Psoas muscle (tissue), 8 donors: ENCODE measurements around the gene EIF2A. TPM values are rescaled to one million over a fixed set of nuclear protein-coding genes. Genes with fewer than 3 reads are reported as not detected.

Experiments
- ATAC-seq, 4 donors: fragments of 200-7000 bp; cut with Tn5 transposase; one replicate each; pipeline ENCODE4 v1.9.1; 2020; ENCODE audit warnings: moderate library complexity in 3 of 4, mild to moderate bottlenecking in 2 of 4
- DNase-seq, 2 donors: peaks; one replicate each; pipeline ENCODE4 v3.0.0-alpha.2; 2020
- H3K27ac ChIP-seq: fragments of 200-600 bp; one replicate; pipeline ENCODE4 v1.8.0; 2022
- H3K27me3 ChIP-seq, 3 donors: fragments of 200-600 bp in 1 of 3; one replicate each; pipeline versions ENCODE4 v1.6.1 to v1.8.0; 2013 to 2022; ENCODE audit warnings: low read length in 2 of 3, mild to moderate bottlenecking in 2 of 3, moderate library complexity in 1 of 3; ENCODE audit not compliant: insufficient read depth in 3 of 3
- H3K36me3 ChIP-seq, 2 donors: fragments of 200-600 bp in 1 of 2; one replicate each; pipeline versions ENCODE4 v1.6.1 to v1.8.0; 2013 to 2022; ENCODE audit warnings: low read depth in 1 of 2, mild to moderate bottlenecking in 1 of 2, moderate library complexity in 1 of 2; ENCODE audit not compliant: insufficient read depth in 1 of 2
- H3K4me1 ChIP-seq: fragments of 200-600 bp; one replicate; pipeline ENCODE4 v1.8.0; 2022
- H3K4me3 ChIP-seq: fragments of 200-600 bp; one replicate; pipeline ENCODE4 v1.8.0; 2022; ENCODE audit warnings: mild to moderate bottlenecking
- H3K9me3 ChIP-seq: fragments of 200-600 bp; one replicate; pipeline ENCODE4 v1.8.0; 2022
- CTCF ChIP-seq: fragments of 200-600 bp; IDR thresholded peaks from one replicate; pipeline ENCODE4 v1.8.0; 2022; ENCODE audit warnings: antibody characterized with exemption
- whole genome bisulfite sequencing, 3 donors: extraction: QIAGEN DNeasy Blood & Tissue Kit; methylation state at CpG; one replicate each; pipeline versions ENCODE4 v1.1.6 to v1.1.7; 2013; 5-methylcytosine and 5-hydroxymethylcytosine counted together
- intact Hi-C, 2 donors: fragments of 100-400 bp; cut with DNase I; formaldehyde crosslinking; loops; one replicate each; pipeline versions ENCODE4 v1.11.0 to v1.14.2; 2022
- polyA plus RNA-seq, 3 donors: library from polyadenylated mRNA; stranded (reverse); fragments of 200-250 nt; gene quantifications; one replicate each; pipeline ENCODE4 v1.2.3, GENCODE V29; 2013
- total RNA-seq, 4 donors: library from RNA; stranded (reverse); fragmentation: NEBNext Ultra II Directional in 2 of 4; extraction: Animal tissue kit (Norgen Biotek cat#: 25700) in 2 of 4; gene quantifications; one replicate each; pipeline versions ENCODE4 v1.2.1 to v1.2.4, GENCODE V29; 2021 to 2023
- donor health status: healthy with polysubstance abuse.
- donor health status: DM: no; HTN: no; CAD: no; lungs with moderate emphysema.
- donor health status: Bipolar disorder and iron deficiency.
- donor health status: healthy.
- donor health status: DM: yes; HTN: yes; CAD: no.
- donor health status: DM: no; HTN: no; CAD: no.
- donor health status: DM: no; HTN: no; CAD: no.
- donor health status: DM: yes; HTN: yes; CAD: no.

The EIF2A gene
- total and polyA plus RNA-seq, 7 donors: 67.2 to 117 (median 102) TPM

- H3K27me3 ChIP-seq: no peaks in the 10 kb centered on the region
- H3K9me3 ChIP-seq: no peaks in the 10 kb centered on the region
- intact Hi-C loops: no loop called here
- ATAC-seq (no peak), DNase-seq (no peak)
- peaks cover 0 to 67% of the 10 kb centered on the region in 2 donors for H3K36me3 ChIP-seq
- no peak overlapping the region for H3K4me3 ChIP-seq
- H3K4me1 ChIP-seq: no peaks in the 10 kb centered on the region
- TF ChIP-seq CTCF: no peak
- WGBS, 3 donors: 75 to 94% (median 79%) methylated on average over 2 of the region's 2 CpGs
- H3K27ac ChIP-seq: no peak overlapping the region
These were observed 17.7 kb downstream of the EIF2A start for GRCh38 chr3:150564243-150564642.

- DNase-seq (no peak), ATAC-seq (no peak)
- Histone ChIP-seq H3K4me1 (no peaks in the 10 kb centered on the region), H3K27me3 (no peaks in the 10 kb centered on the region), H3K36me3 (peaks cover 0 to 96% of the 10 kb centered on the region in 2 donors), H3K4me3 (no peak overlapping the region), H3K27ac (no peak overlapping the region), H3K9me3 (no peaks in the 10 kb centered on the region)
- intact Hi-C loops: no loop called here
- no peak for TF ChIP-seq CTCF
- WGBS, 3 donors: 86 to 94% (median 88%) methylated on average over 1 of the region's 1 CpG
These were observed 20.7 kb downstream of the EIF2A start for GRCh38 chr3:150567328-150567727.

GRCh38 chr3:150577855-150578254 is 31.3 kb downstream of the EIF2A start:
- ATAC-seq: no peak
- no peaks in the 10 kb centered on the region for H3K9me3 ChIP-seq
- intact Hi-C loops: no loop called here
- peaks cover 7 to 96% of the 10 kb centered on the region in 2 donors for H3K36me3 ChIP-seq
- DNase-seq: no peak
- no peak overlapping the region for H3K4me3 ChIP-seq
- H3K27ac ChIP-seq: no peak overlapping the region
- H3K4me1 ChIP-seq: no peaks in the 10 kb centered on the region
- WGBS, 3 donors: 67 to 79% (median 78%) methylated on average over 1 of the region's 1 CpG
- no peak for TF ChIP-seq CTCF
- no peaks in the 10 kb centered on the region for H3K27me3 ChIP-seq

GRCh38 chr3:150581174-150581573 is 34.6 kb downstream of the EIF2A start:
- no peak for TF ChIP-seq CTCF
- H3K9me3 ChIP-seq: no peaks in the 10 kb centered on the region
- H3K4me1 ChIP-seq: no peaks in the 10 kb centered on the region
- no peak for ATAC-seq
- DNase-seq: no peak
- H3K27ac ChIP-seq: no peak overlapping the region
- H3K4me3 ChIP-seq: no peak overlapping the region
- no peaks in the 10 kb centered on the region for H3K27me3 ChIP-seq
- H3K36me3 ChIP-seq: peaks cover 3 to 95% of the 10 kb centered on the region in 2 donors
- intact Hi-C loops: no loop called here

GRCh38 chr3:150582620-150583019 is 36.0 kb downstream of the EIF2A start:
- Histone ChIP-seq H3K27ac (no peak overlapping the region), H3K27me3 (no peaks in the 10 kb centered on the region), H3K4me1 (peaks cover 4% of the 10 kb centered on the region), H3K36me3 (peaks cover 0 to 86% of the 10 kb centered on the region in 2 donors), H3K9me3 (no peaks in the 10 kb centered on the region), H3K4me3 (no peak overlapping the region)
- DNase-seq (no peak), ATAC-seq (no peak)
- TF ChIP-seq CTCF: no peak
- intact Hi-C loops: no loop called here
- 79 to 82% (median 79%) methylated on average over 2 of the region's 2 CpGs for WGBS, 3 donors
